RPMI8226 (cell line): Measurements from ENCODE around the gene CFAP52.
"Not testable (repeated sequence)": the region's sequence is repeated elsewhere in the genome, so short reads cannot be mapped to it uniquely, and the experiment has no call there.

Experiments used
- DNase-seq: peaks from one replicate; pipeline ENCODE4 v3.0.0-alpha.2; 2015

The CFAP52 gene

DNA sequence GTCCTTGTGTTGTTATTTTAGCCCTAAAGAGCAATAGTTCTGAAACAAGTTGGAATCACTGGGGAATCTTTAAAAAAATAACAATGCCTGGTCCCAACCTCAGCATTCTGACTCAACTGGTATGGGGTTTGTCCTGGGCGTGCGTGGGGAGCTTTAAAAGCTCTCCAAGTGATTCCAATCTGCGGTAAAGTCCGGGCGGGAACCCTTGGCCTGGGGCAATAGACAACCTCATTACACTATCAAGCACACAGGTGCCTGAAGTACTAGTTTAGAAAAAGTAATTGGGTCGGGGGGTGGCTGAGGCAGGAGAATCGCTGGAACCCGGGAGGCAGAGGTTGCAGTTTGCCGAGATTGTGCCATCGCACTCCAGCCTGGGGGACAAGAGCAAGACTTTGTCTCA is 5.2 kb upstream of the CFAP52 start:
- no peak for DNase-seq

DNA sequence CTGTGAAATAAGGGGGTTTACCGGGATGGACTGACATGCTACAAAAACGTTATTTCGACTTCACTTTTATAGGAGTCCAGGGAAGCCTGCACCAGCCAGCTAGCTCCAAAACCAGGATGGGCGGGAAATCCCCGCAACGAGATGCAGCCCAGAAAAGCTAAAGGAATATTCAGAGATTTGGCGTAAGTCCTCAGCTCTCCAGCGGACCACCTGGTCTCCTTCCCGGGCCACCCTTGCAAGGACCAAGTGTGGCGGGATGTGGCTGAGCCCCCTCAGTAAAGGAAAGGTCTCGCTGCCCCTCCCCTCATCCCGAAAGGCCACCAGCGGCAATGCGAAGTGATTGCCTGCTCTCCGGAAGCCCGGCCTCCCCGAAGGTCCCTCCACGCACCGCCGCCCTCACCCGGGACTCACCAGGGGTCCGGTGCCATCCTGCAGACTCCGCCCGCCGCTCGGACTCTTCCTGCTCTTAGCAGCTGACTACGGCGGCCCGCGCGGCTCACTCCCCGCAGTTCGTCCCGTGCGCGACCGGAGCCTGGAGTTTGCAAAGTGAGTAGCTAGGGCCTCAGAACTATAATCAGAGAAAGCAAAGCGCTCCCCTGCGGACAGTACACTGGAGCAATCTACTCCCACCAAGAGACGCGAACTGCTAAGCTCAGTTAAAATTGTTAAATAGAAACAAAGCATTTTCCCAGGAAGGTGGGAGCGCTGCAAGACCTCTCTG is 901 bp upstream of the CFAP52 start, which contains the start of gene STX8:
Gene STX8, minus strand, starts transcription at position 440 of the 721 bp plus-strand sequence. Its CDS starts 12 bp downstream, at position 428.
- peak; percentile 85 for DNase-seq

DNA sequence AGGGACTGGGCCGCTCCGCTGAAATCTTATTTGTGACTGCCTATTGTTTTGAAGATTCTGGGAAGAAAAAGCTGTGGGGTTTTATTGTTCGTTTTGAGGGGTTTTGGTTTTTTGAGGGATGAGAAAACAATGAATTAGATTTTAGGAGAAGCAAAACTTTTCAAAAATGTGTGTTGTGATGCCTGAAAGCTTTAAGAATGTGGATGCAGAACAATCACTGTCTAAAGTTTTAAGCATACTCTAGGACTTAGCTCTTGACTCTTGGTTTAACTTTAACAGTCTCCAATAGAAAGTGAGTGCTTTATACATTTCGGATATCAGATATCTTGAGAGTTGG is 899 bp downstream of the CFAP52 start:
- DNase-seq = no peak

DNA sequence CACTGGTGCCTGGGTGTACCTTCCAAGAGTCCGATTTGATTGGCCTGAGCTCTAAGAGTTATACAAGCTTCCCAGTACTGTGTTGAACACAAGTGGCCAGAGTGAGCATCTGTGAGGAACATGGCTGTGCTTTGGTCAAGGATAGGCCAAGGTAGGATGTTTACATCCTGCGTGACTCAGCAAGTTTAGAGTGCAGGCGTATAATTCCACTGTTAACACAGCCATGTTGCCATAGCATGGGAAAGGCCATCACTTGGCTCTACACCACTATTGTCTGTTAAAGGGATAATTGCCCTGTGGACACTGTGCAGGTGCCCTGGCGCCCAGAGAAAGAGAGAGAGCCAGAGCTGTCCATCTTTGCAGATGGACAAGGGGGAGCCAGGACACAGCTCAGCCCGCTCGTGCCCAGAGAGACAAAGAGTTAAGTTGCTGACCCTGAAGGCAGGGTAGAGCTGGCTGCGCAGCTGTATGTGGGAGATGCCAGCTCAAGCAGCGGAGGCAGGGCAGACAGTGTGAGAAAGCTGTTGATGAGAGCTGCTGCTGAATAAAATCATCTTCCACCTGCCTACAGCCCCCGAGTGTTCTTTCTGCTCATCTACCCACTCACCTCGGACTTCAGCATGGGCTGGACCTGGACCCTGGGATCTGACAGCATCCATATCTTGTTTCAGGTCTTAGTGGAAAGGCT is 11.7 kb downstream of the CFAP52 start:
- no peak for DNase-seq

DNA sequence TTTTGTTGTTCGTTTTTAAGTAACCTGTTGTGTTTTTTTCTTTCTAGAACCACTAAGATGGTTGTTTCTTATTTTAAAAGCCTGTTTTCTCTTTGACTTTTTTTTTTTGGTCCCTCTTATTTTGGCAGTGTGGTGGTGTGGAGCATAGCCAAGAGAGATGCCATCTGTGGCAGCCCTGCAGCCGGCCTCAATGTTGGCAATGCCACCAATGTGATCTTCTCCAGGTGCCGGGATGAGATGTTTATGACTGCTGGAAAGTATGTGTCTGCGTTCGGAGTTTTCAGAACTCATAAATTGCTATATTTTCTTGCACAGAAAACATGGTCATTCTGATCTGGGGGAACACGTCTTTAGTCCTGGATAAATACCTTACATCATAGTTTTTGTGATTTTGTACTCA is 17.6 kb downstream of the CFAP52 start:
- DNase-seq = peak; percentile 30

DNA sequence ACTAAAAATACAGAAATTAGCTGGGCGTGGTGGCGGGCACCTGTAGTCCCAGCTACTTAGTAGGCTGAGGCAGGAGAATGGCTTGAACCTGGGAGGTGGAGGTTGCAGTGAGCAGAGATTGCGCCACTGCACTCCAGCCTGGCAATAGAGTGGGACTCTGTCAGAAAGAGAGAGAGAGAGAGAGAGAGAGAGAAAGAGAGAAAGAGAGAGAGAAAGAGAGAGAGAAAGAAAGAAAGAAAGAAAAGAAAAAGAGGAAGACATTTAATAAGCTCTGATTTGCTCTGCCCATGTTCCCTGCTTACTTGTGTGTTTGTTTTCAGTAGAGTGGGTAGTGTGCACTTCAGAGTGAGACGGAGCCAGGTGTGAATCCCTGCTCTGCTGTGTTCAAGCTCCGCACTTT is 21.2 kb downstream of the CFAP52 start:
- not testable (repeated sequence) for DNase-seq

DNA sequence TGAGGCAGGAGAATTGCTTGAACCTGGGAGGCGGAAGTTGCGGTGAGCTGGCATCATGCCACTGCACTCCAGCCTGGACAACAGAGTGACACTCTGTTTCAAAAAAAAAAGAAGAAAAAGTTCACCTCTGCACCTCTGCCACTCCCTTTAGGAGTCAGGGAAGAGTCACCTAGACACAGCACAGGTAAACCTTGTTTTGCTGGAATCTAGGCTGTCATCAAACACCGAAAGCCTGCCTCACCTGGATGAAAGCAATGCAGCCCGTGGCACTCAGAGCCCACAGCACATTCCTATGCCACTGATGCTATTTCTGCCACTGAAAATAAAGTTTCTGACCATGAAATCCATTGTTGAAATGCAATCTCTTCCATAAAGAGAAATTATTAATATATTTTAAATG is 22.2 kb downstream of the CFAP52 start:
- DNase-seq = no peak

DNA sequence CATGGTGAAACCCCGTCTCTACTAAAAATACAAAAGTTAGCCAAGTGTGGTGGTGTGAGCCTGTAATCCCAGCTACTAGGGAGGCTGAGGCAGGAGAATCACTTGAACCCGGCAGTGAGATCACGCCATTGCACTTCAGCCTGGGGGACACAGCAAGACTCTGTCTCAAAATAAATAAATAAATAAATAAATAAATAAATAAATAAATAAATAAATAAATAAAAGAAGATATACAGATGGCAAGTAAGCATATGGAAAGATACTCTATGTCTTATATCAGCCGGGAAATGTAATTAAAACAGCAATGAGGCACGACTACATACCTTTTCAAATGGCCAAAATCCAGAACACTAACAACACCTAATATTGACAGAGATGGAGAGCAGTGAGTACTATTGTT is 28.1 kb downstream of the CFAP52 start:
- DNase-seq = not testable (repeated sequence)

DNA sequence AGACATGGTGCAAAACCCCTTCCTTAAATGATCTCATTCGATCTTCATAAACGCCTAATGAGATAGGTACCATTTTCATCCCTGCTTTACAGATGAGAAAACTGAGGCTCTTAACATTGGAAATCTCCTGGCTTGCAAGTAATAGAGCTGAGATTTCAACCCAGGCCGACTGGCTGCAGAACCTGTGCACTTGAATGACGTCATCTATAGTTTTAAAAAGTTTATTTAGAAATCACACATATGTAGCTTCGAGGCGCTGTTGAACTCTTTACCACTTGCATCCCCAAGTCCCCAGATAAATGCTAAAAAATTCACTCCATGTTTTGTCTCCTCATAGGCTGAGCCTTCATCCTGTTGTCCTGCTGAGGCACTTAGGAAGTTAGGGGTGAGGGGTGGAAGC is 30.0 kb downstream of the CFAP52 start:
- no peak for DNase-seq

DNA sequence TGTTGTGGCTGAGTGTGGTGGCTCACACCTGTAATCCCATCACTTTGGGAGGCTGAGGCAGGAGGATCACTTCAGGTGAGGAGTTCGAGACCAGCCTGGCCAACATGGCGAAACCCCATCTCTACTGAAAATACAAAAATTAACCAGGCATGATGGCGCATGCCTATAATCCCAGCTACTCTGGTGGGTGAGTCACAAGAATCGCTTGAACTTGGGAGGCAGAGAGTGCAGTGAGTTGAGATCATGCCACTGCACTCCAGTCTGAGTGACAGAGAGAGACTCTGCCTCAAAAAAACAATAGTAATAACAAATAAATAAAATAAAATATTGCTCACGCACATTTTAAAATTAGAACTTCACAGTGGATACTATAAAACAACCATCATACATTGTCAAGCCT is 30.6 kb downstream of the CFAP52 start:
- DNase-seq = not testable (repeated sequence)

DNA sequence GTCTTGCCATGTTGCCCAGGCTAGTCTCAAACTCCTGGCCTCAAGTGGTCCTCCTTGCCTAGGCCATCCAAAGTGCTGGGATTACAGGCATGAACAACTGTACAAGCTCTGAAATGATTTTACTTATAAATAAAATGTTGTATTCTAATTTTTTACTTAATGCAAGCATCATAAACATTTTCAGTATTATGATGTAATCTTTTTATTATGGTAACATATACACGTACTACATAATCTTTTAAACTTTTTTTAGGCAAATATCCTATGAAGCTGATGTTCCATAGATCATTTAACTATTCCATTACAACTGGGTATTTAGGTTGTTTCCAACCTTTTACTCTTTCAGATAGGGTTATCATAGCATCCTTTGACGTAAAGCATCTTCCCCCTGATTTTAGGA is 35.1 kb downstream of the CFAP52 start:
- DNase-seq = no peak

DNA sequence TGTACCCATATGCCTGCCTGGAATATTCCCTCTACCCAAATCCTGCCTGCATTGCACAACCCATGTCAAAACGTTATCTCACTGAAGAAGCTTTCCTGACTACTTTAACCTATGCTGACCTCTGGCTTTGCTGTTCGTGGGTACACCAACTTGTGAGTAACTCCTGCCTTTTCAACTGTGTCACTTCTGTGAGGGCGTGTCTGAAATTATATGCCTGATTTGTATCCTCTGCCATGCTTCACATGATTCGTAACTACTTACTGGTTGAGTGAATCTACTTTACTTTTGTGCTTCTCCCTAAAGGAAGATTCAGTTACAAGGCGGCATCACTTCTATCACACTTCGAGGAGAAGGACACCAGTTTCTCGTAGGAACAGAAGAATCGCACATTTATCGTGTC is 35.6 kb downstream of the CFAP52 start:
- DNase-seq = no peak

DNA sequence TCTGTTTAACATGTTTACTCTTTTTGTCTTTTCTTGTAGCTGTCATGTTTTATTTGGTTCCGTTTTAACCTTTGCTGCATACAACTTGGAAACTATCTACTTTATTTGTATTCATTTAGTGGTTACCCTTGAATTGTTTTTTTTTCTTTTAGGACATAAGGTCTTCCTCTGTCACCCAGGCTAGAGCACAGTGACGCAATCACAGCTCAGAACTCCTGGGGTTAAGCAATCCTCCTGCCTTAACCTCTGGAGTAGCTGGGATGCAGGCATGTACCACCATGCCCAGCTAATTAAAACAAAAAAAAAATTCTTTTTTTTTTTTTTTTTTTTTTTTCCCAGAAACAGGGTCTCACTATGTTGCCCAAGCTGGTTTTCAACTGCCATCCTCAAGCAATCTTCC is 39.0 kb downstream of the CFAP52 start:
- DNase-seq = no peak

DNA sequence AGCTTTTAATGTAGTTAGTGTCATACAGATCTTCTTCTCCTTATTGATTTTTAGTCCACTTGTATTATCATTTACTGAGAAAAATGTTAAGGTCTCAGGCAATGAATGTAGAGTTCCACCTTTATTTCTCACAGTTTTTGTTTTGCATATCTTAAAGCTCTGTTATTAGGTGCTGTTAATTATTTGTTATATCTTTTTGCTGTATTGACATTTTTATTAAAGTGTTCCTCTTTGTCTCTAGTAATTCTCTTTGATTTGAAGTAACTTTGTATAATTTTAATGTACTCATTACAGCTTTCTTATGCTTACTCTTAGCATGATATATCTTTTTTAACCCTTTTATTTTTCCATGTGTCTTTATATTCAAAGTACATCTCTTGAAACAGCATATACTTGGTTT is 46.5 kb downstream of the CFAP52 start:
- no peak for DNase-seq

DNA sequence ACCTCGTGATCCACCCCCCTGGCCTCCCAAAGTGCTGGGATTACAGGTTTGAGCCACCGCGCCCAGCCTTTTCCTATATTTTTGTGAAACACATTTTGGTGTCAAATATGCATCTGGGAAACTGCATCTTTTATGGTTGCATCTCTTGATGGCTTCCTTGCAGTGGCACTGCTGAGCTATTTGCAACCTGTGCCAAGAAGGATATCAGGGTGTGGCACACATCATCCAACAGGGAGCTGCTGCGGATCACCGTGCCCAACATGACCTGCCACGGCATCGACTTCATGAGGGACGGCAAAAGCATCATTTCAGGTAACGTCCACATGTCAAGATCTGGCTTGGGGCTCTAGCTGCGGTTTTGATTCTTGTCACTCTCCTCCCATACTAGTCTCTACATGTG is 52.1 kb downstream of the CFAP52 start:
- DNase-seq = no peak

DNA sequence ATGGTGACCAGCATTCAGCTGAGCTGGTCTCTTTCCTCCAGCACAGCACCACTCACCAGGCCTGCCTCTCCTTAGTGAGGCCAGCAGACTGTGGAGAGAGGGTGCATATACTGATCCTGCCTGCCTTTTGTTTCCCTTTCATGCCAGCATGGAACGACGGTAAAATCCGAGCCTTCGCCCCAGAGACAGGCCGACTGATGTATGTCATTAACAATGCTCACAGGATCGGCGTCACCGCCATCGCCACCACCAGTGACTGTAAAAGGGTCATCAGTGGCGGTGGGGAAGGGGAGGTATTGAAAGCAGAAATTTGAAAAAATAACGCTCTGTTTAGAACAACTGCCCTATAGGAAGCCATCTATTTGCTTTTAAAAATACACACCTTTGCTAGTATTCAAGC is 56.3 kb downstream of the CFAP52 start:
- no peak for DNase-seq

DNA sequence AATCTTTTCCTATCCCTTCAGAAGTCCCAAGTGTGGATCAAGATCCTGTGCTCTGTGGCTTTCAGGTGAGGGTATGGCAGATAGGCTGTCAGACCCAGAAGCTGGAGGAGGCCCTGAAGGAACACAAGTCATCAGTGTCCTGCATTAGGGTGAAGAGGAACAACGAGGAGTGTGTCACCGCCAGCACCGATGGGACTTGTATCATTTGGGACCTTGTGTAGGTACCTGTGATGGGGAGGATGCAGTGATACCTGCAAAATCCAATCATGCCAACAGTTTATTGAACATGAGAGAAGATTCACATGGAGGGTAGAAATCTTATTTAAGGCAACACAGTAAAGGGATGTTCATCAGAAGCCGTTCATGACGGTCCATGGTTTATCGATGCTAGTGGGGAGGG is 58.9 kb downstream of the CFAP52 start:
- DNase-seq = no peak

DNA sequence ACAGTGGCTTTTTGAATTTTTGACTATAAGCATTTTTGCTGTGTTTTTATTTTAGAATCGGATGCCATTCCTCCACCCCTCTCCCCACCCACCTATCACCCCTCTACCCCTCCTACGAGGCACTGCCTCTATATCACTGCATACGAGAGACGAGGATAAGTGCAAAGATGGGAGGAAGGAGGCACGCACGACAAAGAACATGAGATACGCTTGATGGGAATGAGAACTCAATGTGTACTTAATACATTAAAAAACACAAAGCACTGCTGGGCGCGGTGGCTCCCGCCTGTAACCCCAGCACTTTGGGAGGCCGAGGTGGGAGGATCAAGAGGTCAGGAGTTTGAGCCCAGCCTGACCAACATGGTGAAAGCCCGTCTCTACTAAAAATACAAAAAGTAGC is 60.1 kb downstream of the CFAP52 start:
- no peak for DNase-seq

DNA sequence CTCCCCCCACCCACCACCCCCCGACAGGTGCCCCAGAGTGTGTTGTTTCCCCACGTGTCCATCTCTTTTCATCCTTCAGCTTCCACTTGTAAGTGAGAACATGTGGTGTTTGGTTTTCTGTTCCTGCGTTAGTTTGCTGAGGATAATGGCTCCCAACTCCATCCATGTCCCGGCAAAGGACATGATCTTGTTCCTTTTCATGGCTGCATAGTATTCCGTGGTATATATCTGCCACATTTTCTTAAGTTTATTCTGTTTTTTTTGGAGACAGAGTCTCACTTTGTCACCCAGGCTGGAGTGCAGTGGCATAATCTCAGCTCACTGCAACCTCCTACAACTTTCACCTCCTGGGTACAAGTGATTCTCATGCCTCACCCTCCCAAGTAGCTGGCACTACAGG is 63.9 kb downstream of the CFAP52 start:
- not testable (repeated sequence) for DNase-seq

DNA sequence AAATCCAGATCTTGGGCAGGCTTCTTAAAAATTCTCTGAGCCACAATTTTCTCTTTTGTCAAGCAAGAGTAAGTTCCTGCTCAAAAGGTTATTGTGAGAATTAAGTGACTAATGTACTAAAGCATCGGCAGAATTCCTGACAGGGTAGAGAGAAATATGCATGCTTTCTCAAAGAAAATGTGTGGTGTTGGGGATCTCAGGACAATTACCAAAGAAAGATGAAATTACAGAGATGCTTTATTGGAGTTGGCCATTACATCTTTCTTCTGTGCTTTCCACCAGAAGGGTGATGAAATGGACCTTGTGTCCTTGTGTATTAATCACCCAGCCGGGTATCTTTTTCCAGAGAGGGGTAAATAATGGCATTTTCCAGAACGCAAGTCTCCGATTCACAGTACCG is 67.2 kb downstream of the CFAP52 start:
- DNase-seq = no peak

DNA sequence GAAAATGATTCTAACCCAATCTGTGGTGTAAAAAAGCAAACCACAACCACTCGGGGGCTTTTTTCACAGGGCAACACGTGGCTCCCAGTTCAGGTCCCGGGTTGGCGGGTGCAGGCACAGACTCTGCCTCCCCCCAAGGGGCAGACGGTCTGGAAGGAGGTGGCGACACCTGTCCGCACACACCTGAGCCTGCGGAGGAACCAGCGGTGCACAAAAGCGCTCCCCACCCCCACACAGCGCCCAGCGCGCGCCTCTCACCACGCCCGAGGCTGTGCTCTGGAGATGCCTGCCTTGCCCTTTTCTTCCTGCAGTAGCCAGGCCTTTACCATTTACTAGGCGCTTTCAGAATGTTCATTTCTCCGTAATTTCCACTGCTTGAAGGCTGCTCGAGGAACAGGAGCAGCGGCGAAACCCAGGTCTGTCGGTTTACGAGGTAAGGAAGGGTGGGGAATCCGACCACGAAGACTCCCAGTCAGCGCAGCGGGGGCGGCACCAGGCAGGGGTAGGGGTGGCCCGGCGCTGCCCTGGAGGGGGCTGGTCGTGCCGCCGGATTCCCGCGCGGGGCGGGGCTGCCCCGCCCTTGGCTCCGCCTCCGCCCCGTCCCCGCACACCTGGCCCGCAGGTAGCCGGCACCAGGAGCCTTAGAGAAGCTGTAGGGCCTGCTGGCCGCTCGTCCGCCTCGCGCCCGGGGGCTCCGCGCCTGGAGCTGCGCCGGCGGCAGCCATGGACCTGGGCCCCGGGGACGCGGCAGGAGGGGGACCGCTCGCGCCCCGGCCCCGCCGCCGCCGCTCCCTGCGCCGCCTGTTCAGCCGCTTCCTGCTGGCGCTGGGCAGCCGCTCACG is 68.7 kb downstream of the CFAP52 start, which contains the start of gene USP43:
Gene USP43, plus strand, starts transcription at position 608 of the 842 bp plus-strand sequence. Its CDS starts 116 bp downstream, at position 724.
- peak; percentile 72 for DNase-seq

DNA sequence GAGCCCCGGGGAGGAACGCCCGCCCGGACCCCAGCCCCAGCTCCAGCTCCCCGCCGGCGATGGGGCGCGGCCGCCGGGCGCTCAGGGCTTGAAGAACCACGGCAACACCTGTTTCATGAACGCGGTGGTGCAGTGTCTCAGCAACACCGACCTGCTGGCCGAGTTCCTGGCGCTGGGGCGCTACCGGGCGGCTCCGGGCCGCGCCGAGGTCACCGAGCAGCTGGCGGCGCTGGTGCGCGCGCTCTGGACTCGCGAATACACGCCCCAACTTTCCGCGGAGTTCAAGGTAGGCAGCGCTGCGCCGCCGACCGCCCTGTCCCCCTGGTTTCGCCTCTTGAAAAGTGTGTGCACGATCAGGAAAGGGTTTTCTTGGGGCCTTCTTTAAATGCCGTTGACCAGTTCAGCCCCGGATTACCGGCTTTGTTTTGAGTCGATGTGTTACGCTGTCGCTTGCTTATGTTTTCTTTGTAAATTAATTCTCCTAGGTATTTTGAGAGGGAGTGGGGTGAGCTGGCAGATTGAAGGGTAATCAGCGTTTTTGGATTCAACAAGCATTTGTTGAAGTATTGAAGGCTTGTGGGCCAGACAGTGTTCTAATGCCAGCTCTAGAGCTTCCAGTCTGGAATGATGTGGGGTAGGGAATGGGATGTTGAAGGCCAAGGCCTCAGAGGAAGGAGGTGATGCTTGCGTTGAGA is 69.6 kb downstream of the CFAP52 start:
- DNase-seq = peak; percentile 85

DNA sequence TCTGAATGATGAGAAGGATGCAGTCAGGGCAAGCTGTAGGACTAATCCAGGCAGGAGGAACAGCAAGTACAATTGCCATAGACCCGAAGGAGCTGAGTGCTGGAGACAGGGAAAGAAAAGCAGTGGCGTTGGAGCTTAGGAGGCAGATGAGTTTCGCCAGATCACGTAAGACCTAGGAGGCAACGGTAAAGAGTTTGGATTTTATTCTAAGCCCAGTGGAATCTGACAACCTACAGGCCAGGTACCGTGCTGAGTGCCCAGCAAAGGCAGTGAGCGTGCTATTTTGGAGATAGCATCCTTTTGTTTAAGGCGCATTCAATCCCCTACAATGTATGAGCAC is 70.1 kb downstream of the CFAP52 start:
- no peak for DNase-seq
